IMR-90 (cell line): Measurements from ENCODE around the gene ZNF503. TPM values are rescaled to one million over a fixed set of nuclear protein-coding genes. Genes with fewer than 3 reads are reported as not detected.

ENCODE experiments used
- ATAC-seq: fragments of 200-7000 bp; cut with Tn5 transposase; 2 replicates; pipeline ENCODE4 v1.9.1; 2020; ENCODE audit warnings: low read depth, mild to moderate bottlenecking, moderate library complexity
- BruUV-seq: library from RNA; stranded (reverse); fragments of 400-500 nt; replicated peaks from 2 replicates; lab custom pipeline; 2021; lab: Mats Ljungman, UMichigan
- CTCF ChIA-PET: fragments of 300-600 bp; formaldehyde crosslinking; extraction: SDS; loops from one replicate; lab custom pipeline; 2021; ENCODE audit warnings: antibody characterized with exemption; lab: Yijun Ruan, JAX
- POLR2A ChIA-PET: fragments of 300-600 bp; sonication (Branson Sonifier 250); formaldehyde crosslinking; loops from one replicate; lab custom pipeline; 2022; ENCODE audit warnings: antibody characterized with exemption; ENCODE audit not compliant: unreplicated experiment; lab: Charles Lee
- DNase-seq: peaks from one replicate; pipeline ENCODE4 v3.0.0; 2013
- H2AFZ ChIP-seq: replicated peaks from 2 replicates; pipeline ENCODE3; 2013; ENCODE audit warnings: low read length, mild to moderate bottlenecking; ENCODE audit not compliant: poor library complexity
- H2AK5ac ChIP-seq: 2 replicates; pipeline ENCODE4 v1.6.1; 2013; ENCODE audit warnings: low read depth, low read length, inconsistent platforms
- H2AK9ac ChIP-seq: replicated peaks from 2 replicates; pipeline ENCODE3; 2013; ENCODE audit warnings: mild to moderate bottlenecking, low read depth, low read length, moderate library complexity; ENCODE audit not compliant: poor library complexity
- H2BK120ac ChIP-seq: 2 replicates; pipeline ENCODE4 v1.6.1; 2013; ENCODE audit warnings: low read depth, low read length, inconsistent platforms
- H2BK15ac ChIP-seq: 3 replicates; pipeline ENCODE4 v1.6.1; 2013; ENCODE audit warnings: low read depth, low read length, inconsistent platforms
- H2BK20ac ChIP-seq: 2 replicates; pipeline ENCODE4 v1.6.1; 2013; ENCODE audit warnings: low read depth, mild to moderate bottlenecking, inconsistent platforms, low read length, moderate library complexity
- H2BK5ac ChIP-seq: 2 replicates; pipeline ENCODE4 v1.6.1; 2013; ENCODE audit warnings: mild to moderate bottlenecking, low read depth, low read length, inconsistent platforms; ENCODE audit not compliant: poor library complexity, severe bottlenecking
- H3K14ac ChIP-seq: replicated peaks from 2 replicates; pipeline ENCODE4 v1.6.1; 2013; ENCODE audit warnings: low read depth, low read length, inconsistent platforms
- H3K18ac ChIP-seq: 2 replicates; pipeline ENCODE4 v1.6.1; 2013; ENCODE audit warnings: low read depth, low read length, control low read depth
- H3K23ac ChIP-seq: 2 replicates; pipeline ENCODE4 v1.6.1; 2013; ENCODE audit warnings: low read depth, low read length, inconsistent platforms
- H3K27ac ChIP-seq: 2 replicates; pipeline ENCODE4 v1.5.1; 2013; ENCODE audit warnings: mild to moderate bottlenecking, control low read depth, low read length; ENCODE audit not compliant: insufficient read depth
- H3K27me3 ChIP-seq: 2 replicates; pipeline ENCODE4 v1.6.1; 2013; ENCODE audit warnings: low read length; ENCODE audit not compliant: control insufficient read depth, insufficient read depth
- H3K36me3 ChIP-seq: 2 replicates; pipeline ENCODE4 v1.6.1; 2013; ENCODE audit warnings: low read length, mixed read lengths; ENCODE audit not compliant: control insufficient read depth, insufficient read depth
- H3K4ac ChIP-seq: 2 replicates; pipeline ENCODE4 v1.6.1; 2013; ENCODE audit warnings: low read depth, low read length, inconsistent platforms
- H3K4me1 ChIP-seq: 2 replicates; pipeline ENCODE4 v1.6.1; 2013; ENCODE audit warnings: low read length, mixed read lengths; ENCODE audit not compliant: control insufficient read depth, insufficient read depth
- H3K4me2 ChIP-seq: 2 replicates; pipeline ENCODE4 v1.6.1; 2013; ENCODE audit warnings: low read depth, mild to moderate bottlenecking, control low read depth, low read length, moderate library complexity
- H3K4me3 ChIP-seq: 2 replicates; pipeline ENCODE4 v1.5.1; 2013; ENCODE audit warnings: low read depth, mild to moderate bottlenecking, control low read depth, low read length, moderate library complexity; ENCODE audit not compliant: insufficient read depth
- H3K56ac ChIP-seq: 2 replicates; pipeline ENCODE4 v1.6.1; 2013; ENCODE audit warnings: low read length, inconsistent platforms; ENCODE audit not compliant: insufficient read depth; ENCODE audit errors: extremely low read depth
- H3K79me1 ChIP-seq, 2 experiments: 2 replicates each; pipeline ENCODE4 v1.6.1; 2013; ENCODE audit warnings: low read length in 2 of 2, inconsistent platforms in 1 of 2, low read depth in 1 of 2
- H3K9ac ChIP-seq: 2 replicates; pipeline ENCODE4 v1.6.1; 2013; ENCODE audit warnings: low read depth, low read length, control low read depth
- H3K9me1 ChIP-seq: 2 replicates; pipeline ENCODE4 v1.6.1; 2013; ENCODE audit warnings: low read length, inconsistent platforms; ENCODE audit not compliant: insufficient read depth
- H3K9me3 ChIP-seq: 2 replicates; pipeline ENCODE4 v1.6.1; 2013; ENCODE audit warnings: low read length; ENCODE audit not compliant: control insufficient read depth, insufficient read depth
- H4K20me1 ChIP-seq: 2 replicates; pipeline ENCODE4 v1.6.1; 2013; ENCODE audit warnings: low read length, inconsistent platforms; ENCODE audit not compliant: insufficient read depth
- H4K5ac ChIP-seq: 2 replicates; pipeline ENCODE4 v1.6.1; 2013; ENCODE audit warnings: mild to moderate bottlenecking, low read depth, low read length, control low read depth
- H4K8ac ChIP-seq, 2 experiments: 2 replicates each; pipeline ENCODE4 v1.6.1; 2013; ENCODE audit warnings: low read depth in 2 of 2, low read length in 2 of 2, control low read depth in 1 of 2, inconsistent platforms in 1 of 2
- H4K91ac ChIP-seq: 2 replicates; pipeline ENCODE4 v1.6.1; 2013; ENCODE audit warnings: low read depth, low read length, inconsistent platforms; ENCODE audit not compliant: insufficient read depth
- BHLHE40 ChIP-seq: fragments of 150-350 bp; IDR thresholded peaks from 2 replicates; pipeline ENCODE4 v1.6.1; 2016; ENCODE audit warnings: mild to moderate bottlenecking, low read depth, low read length
- CEBPB ChIP-seq: IDR thresholded peaks from 2 replicates; pipeline ENCODE4 v1.6.1; 2012; ENCODE audit warnings: low read depth, low read length, improper control_type of control experiment
- CHD1 ChIP-seq: IDR thresholded peaks from 2 replicates; pipeline ENCODE4 v1.6.1; 2012; ENCODE audit warnings: low read depth, low read length, improper control_type of control experiment
- FOS ChIP-seq: fragments of 150-350 bp; IDR thresholded peaks from 2 replicates; pipeline ENCODE4 v1.6.1; 2016; ENCODE audit warnings: low read depth, low read length
- MAFK ChIP-seq: IDR thresholded peaks from 2 replicates; pipeline ENCODE4 v1.6.1; 2012; ENCODE audit warnings: low read depth, low read length, improper control_type of control experiment
- MXI1 ChIP-seq: IDR thresholded peaks from 2 replicates; pipeline ENCODE4 v1.6.1; 2012; ENCODE audit warnings: low read depth, mild to moderate bottlenecking, low read length, moderate library complexity, borderline replicate concordance
- NFE2L2 ChIP-seq: fragments of 150-350 bp; IDR thresholded peaks from 2 replicates; pipeline ENCODE4 v1.6.1; 2016; ENCODE audit warnings: low read depth, mild to moderate bottlenecking, low read length
- POLR2A ChIP-seq: IDR thresholded peaks from 2 replicates; pipeline ENCODE4 v1.6.1; 2012; ENCODE audit warnings: mild to moderate bottlenecking, low read depth, low read length
- USF2 ChIP-seq: fragments of 150-350 bp; IDR thresholded peaks from 2 replicates; pipeline ENCODE4 v1.6.1; 2017; ENCODE audit warnings: mild to moderate bottlenecking, antibody characterized with exemption, low read length, low read depth
- WGBS, 2 experiments: methylation state at CpG; one replicate each; pipeline versions ENCODE4 v1.1.5 to v1.1.7; 2013; ENCODE audit warnings: missing lambda C conversion rate in 2 of 2; ENCODE audit not compliant: insufficient read length in 1 of 2; ENCODE audit errors: extremely low coverage in 2 of 2; 5-methylcytosine and 5-hydroxymethylcytosine counted together
- dilution Hi-C: fragments of 300-500 bp; cut with HindIII; formaldehyde crosslinking; loops from one replicate; pipeline ENCODE4 v1.14.3; 2018; ENCODE audit warnings: low sequenced_read_pairs; ENCODE audit not compliant: unreplicated experiment
- in situ Hi-C: fragments of 300-500 bp; cut with MboI; formaldehyde crosslinking; loops from 3 replicates; pipeline ENCODE4 v1.14.3; 2019; ENCODE audit warnings: low sequenced_read_pairs, inconsistent platforms, mixed read lengths
- intact Hi-C: fragments of 100-400 bp; cut with micrococcal nuclease; formaldehyde crosslinking; loops from 2 replicates; pipeline ENCODE4 v1.10.0; 2022
- polyA plus RNA-seq, 3 experiments: library from polyadenylated mRNA; depleted of rRNA; stranded (reverse); fragments of >200 nt; gene quantifications; 2 replicates each; pipeline ENCODE4 v1.2.3, GENCODE V29; 2012; ENCODE audit warnings: low replicate concordance in 1 of 3
- total RNA-seq: library from RNA; depleted of rRNA; stranded (reverse); fragments of >200 nt; gene quantifications from 2 replicates; pipeline ENCODE4 v1.2.3, GENCODE V29; 2012
- TF ChIP-seq, protein P1 (sequence below): fragments of 150-350 bp; IDR thresholded peaks from 2 replicates; pipeline ENCODE4 v1.6.1; 2016; ENCODE audit warnings: low read depth, mild to moderate bottlenecking, low read length, moderate library complexity, borderline replicate concordance

Gene ZNF503
- total and polyA plus RNA-seq, 2 of the 4 experiments (the other 2 are of a cell fraction) = 0.36 to 5.8 TPM

GRCh38 chr10:75367901-75368300, 33.7 kb downstream of the ZNF503 start:
- no peaks in the 10 kb centered on the region for H3K79me1 ChIP-seq
- H4K91ac ChIP-seq = no peak overlapping the region
- in situ Hi-C loops = no loop called here
- no peak for TF ChIP-seq POLR2A
- TF ChIP-seq, protein P1, sequence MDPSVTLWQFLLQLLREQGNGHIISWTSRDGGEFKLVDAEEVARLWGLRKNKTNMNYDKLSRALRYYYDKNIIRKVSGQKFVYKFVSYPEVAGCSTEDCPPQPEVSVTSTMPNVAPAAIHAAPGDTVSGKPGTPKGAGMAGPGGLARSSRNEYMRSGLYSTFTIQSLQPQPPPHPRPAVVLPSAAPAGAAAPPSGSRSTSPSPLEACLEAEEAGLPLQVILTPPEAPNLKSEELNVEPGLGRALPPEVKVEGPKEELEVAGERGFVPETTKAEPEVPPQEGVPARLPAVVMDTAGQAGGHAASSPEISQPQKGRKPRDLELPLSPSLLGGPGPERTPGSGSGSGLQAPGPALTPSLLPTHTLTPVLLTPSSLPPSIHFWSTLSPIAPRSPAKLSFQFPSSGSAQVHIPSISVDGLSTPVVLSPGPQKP = no peak
- TF ChIP-seq CEBPB = no peak
- no peak for TF ChIP-seq MAFK
- no peak for TF ChIP-seq NFE2L2
- TF ChIP-seq CHD1 = no peak
- no peak for TF ChIP-seq BHLHE40
- TF ChIP-seq FOS = no peak
- no peak for TF ChIP-seq USF2
- no peak for TF ChIP-seq MXI1
- H3K9ac ChIP-seq = no peak overlapping the region
- H3K4me1 ChIP-seq = peaks cover 2% of the 10 kb centered on the region; the same call in 1 of the 2 replicates
- no peak for DNase-seq
- intact Hi-C loops = no loop called here
- H2BK20ac ChIP-seq = no peak overlapping the region
- H2AFZ ChIP-seq = no peak overlapping the region
- no peak overlapping the region for H3K56ac ChIP-seq
- no CpG with 5 or more reads among the region's 2 CpGs for WGBS, 2 experiments
- no peak overlapping the region for H2AK5ac ChIP-seq
- H4K5ac ChIP-seq = no peak overlapping the region
- no peaks in the 10 kb centered on the region for H4K20me1 ChIP-seq
- peaks cover 18% of the 10 kb centered on the region for H3K27me3 ChIP-seq
- no TSS peak for BruUV-seq
- no peak overlapping the region for H3K27ac ChIP-seq
- no peak overlapping the region for H2BK5ac ChIP-seq
- no peak overlapping the region for H3K18ac ChIP-seq
- CTCF ChIA-PET = interaction anchor here (1.6 kb wide), 1 partner anchor 28 kb away, joined by 3 read pairs; no protein-coding TSS in a partner anchor
- no peak overlapping the region for H3K23ac ChIP-seq
- no peak overlapping the region for H2BK120ac ChIP-seq
- H3K4ac ChIP-seq = no peak overlapping the region
- no peak overlapping the region for H3K4me2 ChIP-seq
- no peak overlapping the region for H3K14ac ChIP-seq
- H3K9me1 ChIP-seq = no peaks in the 10 kb centered on the region; the same call in 1 of the 2 replicates
- H4K8ac ChIP-seq = no peak overlapping the region
- H3K4me3 ChIP-seq = no peak overlapping the region
- POLR2A ChIA-PET = no interaction called here
- H2BK15ac ChIP-seq = no peak overlapping the region
- no peak overlapping the region for H2AK9ac ChIP-seq
- H3K9me3 ChIP-seq = peaks cover 3% of the 10 kb centered on the region; the same call in 1 of the 2 replicates
- no peak for ATAC-seq
- dilution Hi-C loops = no loop called here
- no peaks in the 10 kb centered on the region for H3K36me3 ChIP-seq
